ENCODE results near the gene TMEM266. TPM values are rescaled to one million over a fixed set of nuclear protein-coding genes. Genes with fewer than 3 reads are reported as not detected.

TMEM266 gene
- total RNA-seq, 1 donor from 2014 or later: 1.8 TPM

GRCh38 chr15:76070921-76071635 lies 11.3 kb downstream of the TMEM266 start:
- Mint-ChIP-seq H3K36me3 (no peaks in the 10 kb centered on the region), H3K4me3 (no peak overlapping the region), H3K4me1 (peaks cover 8% of the 10 kb centered on the region), H3K9me3 (no peaks in the 10 kb centered on the region), H3K27ac (no peak overlapping the region), H3K27me3 (ENCODE audit: low read depth) (no peaks in the 10 kb centered on the region)
- TF ChIP-seq CTCF (IDR thresholded peaks at IDR 0.05; ENCODE audit: unreplicated experiment): no peak
- no peak for DNase-seq (ENCODE audit: low spot score in 2 of 2, unreplicated experiment in 2 of 2)

GRCh38 chr15:76071806-76072205 lies 12.0 kb downstream of the TMEM266 start:
- H3K27me3 Mint-ChIP-seq (ENCODE audit: low read depth): no peaks in the 10 kb centered on the region
- no peak for DNase-seq (ENCODE audit: low spot score in 2 of 2, unreplicated experiment in 2 of 2)
- H3K4me3 Mint-ChIP-seq: no peak overlapping the region
- peaks cover 8% of the 10 kb centered on the region for H3K4me1 Mint-ChIP-seq
- no peaks in the 10 kb centered on the region for H3K36me3 Mint-ChIP-seq
- H3K27ac Mint-ChIP-seq: no peak overlapping the region
- no peaks in the 10 kb centered on the region for H3K9me3 Mint-ChIP-seq
- TF ChIP-seq CTCF (IDR thresholded peaks at IDR 0.05; ENCODE audit: unreplicated experiment): no peak

GRCh38 chr15:76073554-76073953 lies 13.8 kb downstream of the TMEM266 start:
- H3K9me3 Mint-ChIP-seq: no peaks in the 10 kb centered on the region
- no peak overlapping the region for H3K27ac Mint-ChIP-seq
- no peaks in the 10 kb centered on the region for H3K27me3 Mint-ChIP-seq (ENCODE audit: low read depth)
- no peaks in the 10 kb centered on the region for H3K36me3 Mint-ChIP-seq
- no peak for DNase-seq (ENCODE audit: low spot score in 2 of 2, unreplicated experiment in 2 of 2)
- no peak for TF ChIP-seq CTCF (IDR thresholded peaks at IDR 0.05; ENCODE audit: unreplicated experiment)
- peaks cover 8% of the 10 kb centered on the region for H3K4me1 Mint-ChIP-seq
- no peak overlapping the region for H3K4me3 Mint-ChIP-seq

GRCh38 chr15:76075046-76075445 lies 15.3 kb downstream of the TMEM266 start:
- Mint-ChIP-seq H3K27ac (no peak overlapping the region), H3K4me1 (peaks cover 8% of the 10 kb centered on the region), H3K36me3 (no peaks in the 10 kb centered on the region), H3K4me3 (no peak overlapping the region), H3K27me3 (ENCODE audit: low read depth) (no peaks in the 10 kb centered on the region), H3K9me3 (no peaks in the 10 kb centered on the region)
- no peak for TF ChIP-seq CTCF (IDR thresholded peaks at IDR 0.05; ENCODE audit: unreplicated experiment)
- no peak for DNase-seq (ENCODE audit: low spot score in 2 of 2, unreplicated experiment in 2 of 2)

- H3K27me3 Mint-ChIP-seq (ENCODE audit: low read depth): no peaks in the 10 kb centered on the region
- no peaks in the 10 kb centered on the region for H3K9me3 Mint-ChIP-seq
- no peaks in the 10 kb centered on the region for H3K36me3 Mint-ChIP-seq
- no peak for DNase-seq (ENCODE audit: low spot score in 2 of 2, unreplicated experiment in 2 of 2)
- TF ChIP-seq CTCF (IDR thresholded peaks at IDR 0.05; ENCODE audit: unreplicated experiment): no peak
- no peak overlapping the region for H3K4me3 Mint-ChIP-seq
- H3K4me1 Mint-ChIP-seq: no peaks in the 10 kb centered on the region
- no peak overlapping the region for H3K27ac Mint-ChIP-seq
Observed at GRCh38 chr15:76078285-76078877, 18.6 kb downstream of the TMEM266 start.
